HepG2 (cell line): Measurements from ENCODE around the gene CYTH1. TPM values are rescaled to one million over a fixed set of nuclear protein-coding genes. Genes with fewer than 3 reads are reported as not detected.

Source experiments
- ATAC-seq: fragments of 200-7000 bp; cut with Tn5 transposase; 3 replicates; pipeline ENCODE4 v1.9.1; 2020; ENCODE audit warnings: mild to moderate bottlenecking, moderate library complexity
- BruUV-seq: library from RNA; stranded (reverse); fragments of 400-500 nt; replicated peaks from 2 replicates; lab custom pipeline; 2021; lab: Mats Ljungman, UMichigan
- CTCF ChIA-PET: fragments of 300-600 bp; formaldehyde crosslinking; extraction: SDS; loops from one replicate; lab custom pipeline; 2021; ENCODE audit warnings: low total read pairs, inconsistent platforms, low intra/inter-chr PET ratio; lab: Yijun Ruan, JAX
- POLR2A ChIA-PET: fragments of 350-600 bp; sonication (Branson Sonifier 250); formaldehyde crosslinking; loops from one replicate; lab custom pipeline; 2020; ENCODE audit warnings: antibody characterized with exemption, inconsistent platforms; lab: Yijun Ruan, JAX
- DNase-seq: peaks from one replicate; pipeline ENCODE4 v3.0.0-alpha.2; 2015; ENCODE audit warnings: low spot score
- FAIRE-seq: peaks from 3 replicates; lab custom pipeline; 2011; peaks lifted over from hg19 to GRCh38; lab: Jason Lieb, UNC
- H2AFZ ChIP-seq: one replicate; pipeline ENCODE4 v1.6.1; 2011; ENCODE audit warnings: low read length, inconsistent platforms
- H3K27ac ChIP-seq: fragments of 300-600 bp; 3 replicates; pipeline ENCODE4 v1.8.0; 2011; ENCODE audit warnings: mixed run types, mild to moderate bottlenecking, mixed read lengths, low read length, inconsistent platforms; ENCODE audit not compliant: insufficient read depth; ENCODE audit errors: extremely low read length
- H3K27me3 ChIP-seq, 2 experiments: fragments of 200-600 bp in 1 of 2; 2 replicates in 1 of 2; 3 replicates in 1 of 2; pipeline versions ENCODE4 v1.6.0 to v1.8.0; 2011; ENCODE audit warnings: low read length in 2 of 2, mild to moderate bottlenecking in 2 of 2, moderate library complexity in 2 of 2, inconsistent platforms in 1 of 2; ENCODE audit not compliant: insufficient read depth in 2 of 2, control insufficient read depth in 1 of 2
- H3K36me3 ChIP-seq, 2 experiments: fragments of 200-600 bp in 1 of 2; replicated peaks in 1 of 2; 2 replicates in 1 of 2; 3 replicates in 1 of 2; pipeline versions ENCODE4 v1.5.1 to v1.8.0; 2011; ENCODE audit warnings: low read length in 2 of 2, inconsistent platforms in 1 of 2; ENCODE audit not compliant: insufficient read depth in 2 of 2, control insufficient read depth in 1 of 2
- H3K4me1 ChIP-seq: 2 replicates; pipeline ENCODE4 v1.5.1; 2012; ENCODE audit warnings: low read length, inconsistent platforms; ENCODE audit not compliant: insufficient read depth
- H3K4me2 ChIP-seq: 2 replicates; pipeline ENCODE4 v1.6.0; 2011; ENCODE audit warnings: low read depth, low read length, inconsistent platforms
- H3K4me3 ChIP-seq, 3 experiments: fragments of 200-600 bp in 1 of 3; sonication (generic), shearing (Covaris generic) in 1 of 3; replicated peaks in 1 of 3; 2 replicates each; pipeline ENCODE4 v1.5.1; 2011 to 2016; ENCODE audit warnings: low read length in 3 of 3, inconsistent platforms in 2 of 3, low read depth in 2 of 3, mild to moderate bottlenecking in 2 of 3, control low read depth in 1 of 3, mixed read lengths in 1 of 3; ENCODE audit not compliant: insufficient read depth in 1 of 3
- H3K79me2 ChIP-seq: one replicate; pipeline ENCODE4 v1.6.1; 2011; ENCODE audit warnings: low read length, inconsistent platforms; ENCODE audit not compliant: insufficient read depth
- H3K9ac ChIP-seq: 2 replicates; pipeline ENCODE4 v1.6.0; 2011; ENCODE audit warnings: mild to moderate bottlenecking, low read depth, low read length, inconsistent platforms; ENCODE audit not compliant: insufficient read depth
- H3K9me3 ChIP-seq: 2 replicates; pipeline ENCODE4 v1.5.1; 2012; ENCODE audit warnings: mild to moderate bottlenecking, low read length
- H4K20me1 ChIP-seq: 2 replicates; pipeline ENCODE4 v1.6.0; 2011; ENCODE audit warnings: inconsistent platforms, mild to moderate bottlenecking, low read length, moderate library complexity; ENCODE audit not compliant: insufficient read depth
- BCL6 ChIP-seq: IDR thresholded peaks from 2 replicates; pipeline ENCODE4 v1.6.1; 2016; ENCODE audit warnings: missing genetic modification reagents, missing compliant biosample characterization
- FOXJ3 ChIP-seq: sonication (generic); formaldehyde crosslinking; IDR thresholded peaks from 2 replicates; pipeline ENCODE4 v1.4.0; 2020; ENCODE audit warnings: missing genetic modification reagents, mild to moderate bottlenecking, borderline replicate concordance
- FOXP4 ChIP-seq: sonication (generic); formaldehyde crosslinking; IDR thresholded peaks from 2 replicates; pipeline ENCODE4 v1.4.0; 2020; ENCODE audit warnings: missing genetic modification reagents
- GATAD1 ChIP-seq: IDR thresholded peaks from 2 replicates; pipeline ENCODE4 v1.6.1; 2016; ENCODE audit warnings: missing genetic modification reagents, missing compliant biosample characterization
- HOXA5 ChIP-seq: sonication (generic); formaldehyde crosslinking; IDR thresholded peaks from 2 replicates; pipeline ENCODE4 v1.4.0; 2020; ENCODE audit warnings: missing genetic modification reagents
- IKZF4 ChIP-seq: sonication (generic); formaldehyde crosslinking; IDR thresholded peaks from 2 replicates; pipeline ENCODE4 v1.5.1; 2020; ENCODE audit warnings: borderline replicate concordance, mild to moderate bottlenecking, low read depth, missing genetic modification reagents; ENCODE audit errors: not compliant biosample characterization
- MAFF ChIP-seq: IDR thresholded peaks from 2 replicates; pipeline ENCODE4 v1.6.1; 2011; ENCODE audit warnings: low read depth, low read length, improper control_type of control experiment
- MAFK ChIP-seq, 2 experiments: IDR thresholded peaks in 1 of 2; conservative IDR thresholded peaks in 1 of 2; 2 replicates each; pipeline ENCODE4 v1.6.1; 2011; ENCODE audit warnings: improper control_type of control experiment in 2 of 2, low read length in 2 of 2
- PCBP2 ChIP-seq: fragments of 200-400 bp; formaldehyde crosslinking; optimal IDR thresholded peaks from 2 replicates; pipeline ENCODE3; 2018; ENCODE audit warnings: low read length, low read depth; ENCODE audit not compliant: poor library complexity, severe bottlenecking
- SIN3B ChIP-seq: fragments of 150-350 bp; IDR thresholded peaks from 2 replicates; pipeline ENCODE4 v1.6.1; 2014; ENCODE audit warnings: low read length
- SNAI1 ChIP-seq: sonication (generic); formaldehyde crosslinking; IDR thresholded peaks from 2 replicates; pipeline ENCODE4 v1.5.0; 2020; ENCODE audit warnings: mild to moderate bottlenecking, missing genetic modification reagents, borderline replicate concordance
- TBX2 ChIP-seq: sonication (generic); formaldehyde crosslinking; IDR thresholded peaks from 2 replicates; pipeline ENCODE4 v1.5.0; 2020; ENCODE audit warnings: missing genetic modification reagents, mild to moderate bottlenecking, borderline replicate concordance
- TCF7L2 ChIP-seq: IDR thresholded peaks from 2 replicates; pipeline ENCODE4 v1.6.1; 2011; ENCODE audit warnings: mild to moderate bottlenecking, low read depth, low read length, moderate library complexity
- ZFAT ChIP-seq: sonication (generic); formaldehyde crosslinking; conservative IDR thresholded peaks from 2 replicates; pipeline ENCODE4 v1.8.1; 2023; ENCODE audit warnings: missing genetic modification reagents, inconsistent platforms
- ZFP90 ChIP-seq: sonication (generic); formaldehyde crosslinking; IDR thresholded peaks from 2 replicates; pipeline ENCODE4 v1.8.0; 2022; ENCODE audit warnings: missing genetic modification reagents, mild to moderate bottlenecking, inconsistent platforms, borderline replicate concordance
- ZNF17 ChIP-seq: sonication (generic); formaldehyde crosslinking; IDR thresholded peaks from 2 replicates; pipeline ENCODE4 v1.5.0; 2020; ENCODE audit warnings: mild to moderate bottlenecking, missing genetic modification reagents
- ZNF329 ChIP-seq: sonication (generic); formaldehyde crosslinking; IDR thresholded peaks from 2 replicates; pipeline ENCODE4 v1.9.0; 2021; ENCODE audit warnings: low read depth, mild to moderate bottlenecking, missing genetic modification reagents
- ZNF343 ChIP-seq: sonication (generic); formaldehyde crosslinking; IDR thresholded peaks from 2 replicates; pipeline ENCODE4 v1.4.0; 2020; ENCODE audit warnings: mild to moderate bottlenecking, missing genetic modification reagents
- ZNF589 ChIP-seq: sonication (generic); formaldehyde crosslinking; conservative IDR thresholded peaks from 2 replicates; pipeline ENCODE4 v1.8.0; 2022; ENCODE audit warnings: mild to moderate bottlenecking, moderate library complexity, missing genetic modification reagents
- ZNF629 ChIP-seq: sonication (generic); formaldehyde crosslinking; conservative IDR thresholded peaks from 2 replicates; pipeline ENCODE4 v1.5.0; 2020; ENCODE audit warnings: missing genetic modification reagents
- ZNF841 ChIP-seq: sonication (generic); formaldehyde crosslinking; IDR thresholded peaks from 2 replicates; pipeline ENCODE4 v1.8.1; 2023; ENCODE audit warnings: missing genetic modification reagents, borderline replicate concordance
- WGBS: methylation state at CpG from one replicate; pipeline ENCODE4 v1.1.6; 2017; ENCODE audit warnings: low lambda C conversion rate; 5-methylcytosine and 5-hydroxymethylcytosine counted together
- in situ Hi-C: cut with HindIII; loops from 2 replicates; pipeline ENCODE4 v1.10.0; 2017; ENCODE audit warnings: low pct_unique_long_range_greater_than_20kb; ENCODE audit not compliant: extremely low pct_ligation_motif_present
- intact Hi-C: fragments of 100-400 bp; cut with micrococcal nuclease; formaldehyde crosslinking; loops from one replicate; pipeline ENCODE4 v1.10.0; 2022; ENCODE audit not compliant: unreplicated experiment
- polyA plus RNA-seq, 8 experiments: library from polyadenylated mRNA; depleted of rRNA in 3 of 8; stranded (reverse) in 7 of 8; unstranded in 1 of 8; fragments of >200 nt; fragmentation: Illumina TruSeq in 4 of 8; extraction: Trizol in 4 of 8; gene quantifications; 2 replicates each; pipeline versions ENCODE4 v1.2.1 to v1.2.3, GENCODE V29; 2011 to 2016; ENCODE audit warnings: low read depth in 4 of 8, missing spikeins in 1 of 8, mixed read lengths in 1 of 8; ENCODE audit not compliant: insufficient read depth in 1 of 8
- total RNA-seq, 5 experiments: library from RNA; depleted of rRNA; stranded (reverse); fragments of >200 nt; fragmentation: Illumina TruSeq; extraction: Trizol; gene quantifications; 2 replicates each; pipeline ENCODE4 v1.2.3, GENCODE V29; 2016; ENCODE audit warnings: low read depth in 1 of 5
- TF ChIP-seq, protein P1 (sequence below): sonication (generic); formaldehyde crosslinking; IDR thresholded peaks from 2 replicates; pipeline ENCODE4 v1.5.0; 2020; ENCODE audit warnings: mild to moderate bottlenecking, missing genetic modification reagents

Gene CYTH1
- total and polyA plus RNA-seq, 2 of the 13 experiments (the other 11 are each of a cell fraction or from before 2014, with no cell fraction given), result 20.1 to 48.9 TPM

- peaks cover 14% of the 10 kb centered on the region for H3K79me2 ChIP-seq
- BruUV-seq, result no TSS peak
Measured at GRCh38 chr17:78707923-78708322, 74.2 kb downstream of the CYTH1 start.

More at GRCh38 chr17:78707923-78708322, 74.2 kb downstream of the CYTH1 start:
- FAIRE-seq (no peak), DNase-seq (no peak), ATAC-seq (no peak)
- no peaks in the 10 kb centered on the region for H3K9me3 ChIP-seq
- intact Hi-C loops, result loop anchor here (1.0 kb wide), 4 partner anchors 78 to 215 kb away; no protein-coding TSS in a partner anchor
- ChIA-PET CTCF (interaction anchor here (0.8 to 2.6 kb wide), 3 partner anchors 116 to 212 kb away, joined by 4 to 43 read pairs (median 4); no protein-coding TSS in a partner anchor), POLR2A (interaction anchor here (1.1 kb wide), 1 partner anchor 106 kb away, joined by 3 read pairs; no protein-coding TSS in a partner anchor)
- no peak overlapping the region for H3K9ac ChIP-seq
- H2AFZ ChIP-seq, result no peak overlapping the region
- peaks cover 3 to 29% of the 10 kb centered on the region in 2 experiments; a peak in 4 of 5 replicates for H3K36me3 ChIP-seq
- no peak overlapping the region for H3K4me3 ChIP-seq
- TF ChIP-seq ZFP90, result 0 out of 2 replicates have a peak, but pooled peaks have one; percentile 24
- TF ChIP-seq SNAI1 (CRISPR knock-in tag), result no peak
- peak; percentile 76 to 87; a peak in 3 of 4 replicates for TF ChIP-seq MAFK (conservative IDR thresholded peaks at IDR 0.05 in 1 of 2, IDR thresholded peaks at IDR 0.05 in 1 of 2; ENCODE audit: low read length in 2 of 2)
- TF ChIP-seq FOXP4 (CRISPR knock-in tag), result no peak
- TF ChIP-seq PCBP2, result no peak
- no peak for TF ChIP-seq ZNF17 (CRISPR knock-in tag)
- TF ChIP-seq TBX2 (CRISPR knock-in tag), result no peak
- TF ChIP-seq HOXA5, result 0 out of 2 replicates have a peak, but pooled peaks have one; percentile 18
- TF ChIP-seq ZNF589 (CRISPR knock-in tag), result no peak
- no peak for TF ChIP-seq TCF7L2
- no peak for TF ChIP-seq ZFAT (CRISPR knock-in tag)
- TF ChIP-seq IKZF4 (CRISPR knock-in tag), result no peak
- no peak for TF ChIP-seq BCL6 (CRISPR knock-in tag)
- no peak for TF ChIP-seq ZNF841 (CRISPR knock-in tag)
- TF ChIP-seq ZNF629 (CRISPR knock-in tag), result no peak
- TF ChIP-seq, protein P1, sequence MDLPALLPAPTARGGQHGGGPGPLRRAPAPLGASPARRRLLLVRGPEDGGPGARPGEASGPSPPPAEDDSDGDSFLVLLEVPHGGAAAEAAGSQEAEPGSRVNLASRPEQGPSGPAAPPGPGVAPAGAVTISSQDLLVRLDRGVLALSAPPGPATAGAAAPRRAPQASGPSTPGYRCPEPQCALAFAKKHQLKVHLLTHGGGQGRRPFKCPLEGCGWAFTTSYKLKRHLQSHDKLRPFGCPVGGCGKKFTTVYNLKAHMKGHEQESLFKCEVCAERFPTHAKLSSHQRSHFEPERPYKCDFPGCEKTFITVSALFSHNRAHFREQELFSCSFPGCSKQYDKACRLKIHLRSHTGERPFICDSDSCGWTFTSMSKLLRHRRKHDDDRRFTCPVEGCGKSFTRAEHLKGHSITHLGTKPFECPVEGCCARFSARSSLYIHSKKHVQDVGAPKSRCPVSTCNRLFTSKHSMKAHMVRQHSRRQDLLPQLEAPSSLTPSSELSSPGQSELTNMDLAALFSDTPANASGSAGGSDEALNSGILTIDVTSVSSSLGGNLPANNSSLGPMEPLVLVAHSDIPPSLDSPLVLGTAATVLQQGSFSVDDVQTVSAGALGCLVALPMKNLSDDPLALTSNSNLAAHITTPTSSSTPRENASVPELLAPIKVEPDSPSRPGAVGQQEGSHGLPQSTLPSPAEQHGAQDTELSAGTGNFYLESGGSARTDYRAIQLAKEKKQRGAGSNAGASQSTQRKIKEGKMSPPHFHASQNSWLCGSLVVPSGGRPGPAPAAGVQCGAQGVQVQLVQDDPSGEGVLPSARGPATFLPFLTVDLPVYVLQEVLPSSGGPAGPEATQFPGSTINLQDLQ (CRISPR knock-in tag), result no peak
- TF ChIP-seq GATAD1, result no peak
- TF ChIP-seq ZNF329 (CRISPR knock-in tag), result no peak
- 0 out of 2 replicates have a peak, but pooled peaks have one; percentile 20 for TF ChIP-seq FOXJ3 (CRISPR knock-in tag)
- TF ChIP-seq SIN3B, result no peak
- TF ChIP-seq ZNF343 (CRISPR knock-in tag), result no peak
- TF ChIP-seq MAFF, result peak; percentile 78
- peaks cover 10% of the 10 kb centered on the region for H3K4me1 ChIP-seq
- WGBS, result over 99% methylated on average over 7 of the region's 7 CpGs
- no peaks in the 10 kb centered on the region for H3K27me3 ChIP-seq
- H3K4me2 ChIP-seq, result 0 out of 2 replicates have a peak overlapping the region, but pooled peaks have one; percentile 8
- no peak overlapping the region for H3K27ac ChIP-seq
- H4K20me1 ChIP-seq, result no peaks in the 10 kb centered on the region; the same call in 1 of the 2 replicates
- in situ Hi-C loops, result loop anchor here (5.0 kb wide), 1 partner anchor 211 kb away; no protein-coding TSS in a partner anchor
